Measurements from ENCODE around the gene ZNF438. TPM values are rescaled to one million over a fixed set of nuclear protein-coding genes. Genes with fewer than 3 reads are reported as not detected.

Gene ZNF438
- total RNA-seq, 1 experiment from 2014 or later, result 0.83 TPM

- H4K91ac ChIP-seq (ENCODE audit: insufficient read length, low read depth, low read length), result no peak overlapping the region
- H4K20me1 ChIP-seq (ENCODE audit: control insufficient read depth, insufficient read depth, insufficient read length), result no peaks in the 10 kb centered on the region
- H3K27me3 Mint-ChIP-seq (ENCODE audit: low read depth), result no peaks in the 10 kb centered on the region
- no peak overlapping the region for H3K18ac ChIP-seq (ENCODE audit: insufficient read length, low read depth, low read length)
- no peaks in the 10 kb centered on the region; the same call in 1 of the 2 replicates for H3K79me2 ChIP-seq (ENCODE audit: insufficient read depth, low read length)
- no peaks in the 10 kb centered on the region for H3K27me3 ChIP-seq (ENCODE audit: insufficient read depth, low read length)
- no peaks in the 10 kb centered on the region for H3K79me1 ChIP-seq (ENCODE audit: insufficient read depth, low read depth, low read length, poor library complexity, severe bottlenecking)
- no peak overlapping the region for H3K23ac ChIP-seq (ENCODE audit: insufficient read length, low read depth, low read length)
- no CpG with 5 or more reads among the region's 2 CpGs for WGBS (ENCODE audit: extremely low coverage, insufficient read length, low lambda C conversion rate)
- no peaks in the 10 kb centered on the region for H3K9me3 ChIP-seq (ENCODE audit: control insufficient read depth, low read depth, low read length)
- H3K4me1 Mint-ChIP-seq, result peaks cover 3 to 4% of the 10 kb centered on the region in 2 experiments
- no peak overlapping the region for H3K27ac ChIP-seq (ENCODE audit: insufficient read length, low read depth, low read length)
- no peaks in the 10 kb centered on the region for H3K4me1 ChIP-seq (ENCODE audit: insufficient read depth, low read length)
- no peaks in the 10 kb centered on the region for H3K23me2 ChIP-seq (ENCODE audit: insufficient read length, low read depth, low read length, poor library complexity, severe bottlenecking)
- H3K9me3 Mint-ChIP-seq, result no peaks in the 10 kb centered on the region
- H3K4ac ChIP-seq (ENCODE audit: low read depth, low read length), result no peak overlapping the region
- TF ChIP-seq, protein P1, sequence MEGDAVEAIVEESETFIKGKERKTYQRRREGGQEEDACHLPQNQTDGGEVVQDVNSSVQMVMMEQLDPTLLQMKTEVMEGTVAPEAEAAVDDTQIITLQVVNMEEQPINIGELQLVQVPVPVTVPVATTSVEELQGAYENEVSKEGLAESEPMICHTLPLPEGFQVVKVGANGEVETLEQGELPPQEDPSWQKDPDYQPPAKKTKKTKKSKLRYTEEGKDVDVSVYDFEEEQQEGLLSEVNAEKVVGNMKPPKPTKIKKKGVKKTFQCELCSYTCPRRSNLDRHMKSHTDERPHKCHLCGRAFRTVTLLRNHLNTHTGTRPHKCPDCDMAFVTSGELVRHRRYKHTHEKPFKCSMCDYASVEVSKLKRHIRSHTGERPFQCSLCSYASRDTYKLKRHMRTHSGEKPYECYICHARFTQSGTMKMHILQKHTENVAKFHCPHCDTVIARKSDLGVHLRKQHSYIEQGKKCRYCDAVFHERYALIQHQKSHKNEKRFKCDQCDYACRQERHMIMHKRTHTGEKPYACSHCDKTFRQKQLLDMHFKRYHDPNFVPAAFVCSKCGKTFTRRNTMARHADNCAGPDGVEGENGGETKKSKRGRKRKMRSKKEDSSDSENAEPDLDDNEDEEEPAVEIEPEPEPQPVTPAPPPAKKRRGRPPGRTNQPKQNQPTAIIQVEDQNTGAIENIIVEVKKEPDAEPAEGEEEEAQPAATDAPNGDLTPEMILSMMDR (conservative IDR thresholded peaks at IDR 0.05), result no peak
- H4K8ac ChIP-seq (replicated peaks; ENCODE audit: insufficient read length, low read depth, low read length), result no peak overlapping the region
- no peak overlapping the region for H3K4me2 ChIP-seq (ENCODE audit: insufficient read depth, insufficient read length, low read length)
- H3K4me3 Mint-ChIP-seq, result no peak overlapping the region
- no peak overlapping the region for H2BK120ac ChIP-seq (ENCODE audit: low read depth, low read length, poor library complexity, severe bottlenecking)
- H4K5ac ChIP-seq (ENCODE audit: insufficient read length, low read depth, low read length), result no peak overlapping the region
- H3T11ph ChIP-seq (ENCODE audit: low read length), result no peak overlapping the region
- H2BK20ac ChIP-seq (ENCODE audit: low read depth, low read length, poor library complexity, severe bottlenecking), result no peak overlapping the region
- H3K27ac Mint-ChIP-seq, result no peak overlapping the region
- no peak overlapping the region for H2BK15ac ChIP-seq (ENCODE audit: low read depth, low read length)
- no peak overlapping the region for H2BK12ac ChIP-seq (ENCODE audit: insufficient read length, low read depth, low read length)
- H3K56ac ChIP-seq (ENCODE audit: insufficient read length, low read depth, low read length), result no peak overlapping the region
- no peak overlapping the region for H3K14ac ChIP-seq (ENCODE audit: insufficient read depth, low read length)
- no peak overlapping the region for H2AK5ac ChIP-seq (ENCODE audit: insufficient read length, low read length)
- no peak overlapping the region for H2AFZ ChIP-seq (ENCODE audit: low read length)
- no peak for DNase-seq
- no peak overlapping the region for H3K9ac ChIP-seq (ENCODE audit: extremely low read depth, insufficient read length, low read length)
- H3K36me3 Mint-ChIP-seq (ENCODE audit: insufficient read depth in 1 of 3, low read depth in 3 of 3), result no peaks in the 10 kb centered on the region
- no peak overlapping the region for H2BK5ac ChIP-seq (ENCODE audit: insufficient read length, low read length)
Measured at GRCh38 chr10:30866896-30867295, 164.8 kb downstream of the ZNF438 start.
